Small intestine (tissue), 7 donors: Measurements from ENCODE around the gene ANKFY1. TPM values are rescaled to one million over a fixed set of nuclear protein-coding genes. Genes with fewer than 3 reads are reported as not detected.

Experiments
- DNase-seq, 2 donors: peaks; one replicate each; pipeline versions ENCODE4 v3.0.0 to v3.0.0-alpha.2; 2013
- FAIRE-seq: peaks from 2 replicates; lab custom pipeline; 2012; peaks lifted over from hg19 to GRCh38; lab: Jason Lieb, UNC
- H3K27ac ChIP-seq, 3 donors: one replicate each; pipeline ENCODE4 v1.5.1; 2013; ENCODE audit warnings: low read length in 2 of 3, mild to moderate bottlenecking in 2 of 3, control low read depth in 1 of 3, inconsistent platforms in 1 of 3, low read depth in 1 of 3, moderate library complexity in 1 of 3
- H3K27me3 ChIP-seq, 3 donors: one replicate each; pipeline ENCODE4 v1.6.1; 2013; ENCODE audit warnings: low read length in 3 of 3, inconsistent platforms in 1 of 3; ENCODE audit not compliant: control insufficient read depth in 3 of 3, insufficient read depth in 3 of 3
- H3K36me3 ChIP-seq, 3 donors: one replicate each; pipeline ENCODE4 v1.6.1; 2013; ENCODE audit warnings: low read length in 3 of 3, inconsistent platforms in 1 of 3, low read depth in 1 of 3, mild to moderate bottlenecking in 1 of 3, moderate library complexity in 1 of 3; ENCODE audit not compliant: control insufficient read depth in 3 of 3, insufficient read depth in 2 of 3
- H3K4me1 ChIP-seq, 3 donors: one replicate each; pipeline ENCODE4 v1.6.1; 2013; ENCODE audit warnings: low read length in 2 of 3, inconsistent platforms in 1 of 3, low read depth in 1 of 3, mild to moderate bottlenecking in 1 of 3, moderate library complexity in 1 of 3; ENCODE audit not compliant: control insufficient read depth in 3 of 3, insufficient read depth in 2 of 3
- H3K4me3 ChIP-seq, 3 donors: one replicate each; pipeline ENCODE4 v1.5.1; 2013; ENCODE audit warnings: low read length in 3 of 3, control low read depth in 1 of 3, inconsistent platforms in 1 of 3, low read depth in 1 of 3, mild to moderate bottlenecking in 1 of 3, moderate library complexity in 1 of 3
- H3K9me3 ChIP-seq, 2 donors: one replicate each; pipeline ENCODE4 v1.6.1; 2013; ENCODE audit warnings: low read depth in 1 of 2, low read length in 1 of 2; ENCODE audit not compliant: control insufficient read depth in 2 of 2, insufficient read depth in 1 of 2
- WGBS, 3 donors: extraction: QIAGEN DNeasy Blood & Tissue Kit; methylation state at CpG; one replicate each; pipeline ENCODE4 v1.1.7; 2013; 5-methylcytosine and 5-hydroxymethylcytosine counted together
- polyA plus RNA-seq, 4 donors: library from polyadenylated mRNA; stranded (reverse) in 3 of 4; unstranded in 1 of 4; fragments of 200-250 nt in 3 of 4; fragments of 120-200 nt in 1 of 4; gene quantifications; one replicate each; pipeline versions ENCODE4 v1.2.1 to v1.2.3, GENCODE V29; 2013
- donor health status: healthy with polysubstance abuse.
- donor health status: control.
- donor health status: control.
- donor health status: Bipolar disorder and iron deficiency.
- donor health status: healthy.

The ANKFY1 gene
- polyA plus RNA-seq, 4 donors = 5.7 to 32.8 (median 11.7) TPM

DNA sequence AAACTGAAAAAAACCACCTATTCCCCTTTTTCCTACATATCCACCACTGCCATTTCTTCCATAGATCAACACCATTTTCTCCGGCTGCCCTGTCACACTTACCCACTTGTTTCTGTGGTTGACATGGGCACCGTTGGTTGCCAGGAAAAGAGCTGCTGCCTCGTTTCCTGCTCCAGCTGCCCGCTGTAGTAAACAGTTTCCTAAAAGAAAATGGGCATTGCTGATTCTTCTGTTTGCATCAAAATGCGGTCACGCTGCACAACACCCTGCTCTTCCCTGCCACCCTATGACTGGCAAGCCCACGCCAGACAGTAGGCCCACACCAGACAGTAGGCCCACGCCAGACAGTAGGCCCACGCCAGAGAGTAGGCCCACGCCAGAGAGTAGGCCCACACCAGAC, 74.5 kb downstream of the ANKFY1 start:
- 78 to 94% (median 89%) methylated on average over 10 of the region's 10 CpGs for whole genome bisulfite sequencing, 3 donors
- no peaks in the 10 kb centered on the region for H3K9me3 ChIP-seq
- H3K36me3 ChIP-seq = peaks cover 5 to 67% (median 20%) of the 10 kb centered on the region in 3 donors
- peaks cover 0 to 4% (median 0%) of the 10 kb centered on the region in 3 donors for H3K4me1 ChIP-seq
- DNase-seq = no peak
- H3K27ac ChIP-seq = no peak overlapping the region
- H3K4me3 ChIP-seq = no peak overlapping the region
- H3K27me3 ChIP-seq = no peaks in the 10 kb centered on the region
- no peak for FAIRE-seq

DNA sequence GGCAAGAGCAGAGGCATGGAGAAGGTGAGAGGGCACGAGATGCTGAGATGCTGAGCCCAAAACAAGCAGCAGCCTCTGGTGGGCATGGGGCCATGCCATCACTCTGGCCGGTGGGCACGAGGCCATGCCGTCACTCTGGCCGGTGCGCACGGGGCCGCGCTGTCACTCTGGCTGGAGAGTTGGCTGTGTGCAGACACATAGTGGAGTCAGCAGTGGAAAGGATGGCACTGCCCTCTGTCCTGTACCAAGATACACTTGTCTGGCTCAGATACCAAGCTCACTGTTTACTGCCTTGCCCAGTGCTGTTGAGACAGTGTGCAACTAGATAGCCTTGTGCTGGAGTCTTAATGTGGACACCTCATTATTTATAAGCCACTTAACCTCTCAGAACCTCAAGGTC, 75.7 kb downstream of the ANKFY1 start:
- H3K4me3 ChIP-seq = no peak overlapping the region
- H3K9me3 ChIP-seq = no peaks in the 10 kb centered on the region
- no peak for FAIRE-seq
- no peaks in the 10 kb centered on the region for H3K27me3 ChIP-seq
- peaks cover 10 to 64% (median 21%) of the 10 kb centered on the region in 3 donors for H3K36me3 ChIP-seq
- peaks cover 0 to 4% (median 0%) of the 10 kb centered on the region in 3 donors for H3K4me1 ChIP-seq
- no peak for DNase-seq
- 97 to 99% (median 99%) methylated on average over 9 of the region's 9 CpGs for WGBS, 3 donors
- H3K27ac ChIP-seq = no peak overlapping the region

DNA sequence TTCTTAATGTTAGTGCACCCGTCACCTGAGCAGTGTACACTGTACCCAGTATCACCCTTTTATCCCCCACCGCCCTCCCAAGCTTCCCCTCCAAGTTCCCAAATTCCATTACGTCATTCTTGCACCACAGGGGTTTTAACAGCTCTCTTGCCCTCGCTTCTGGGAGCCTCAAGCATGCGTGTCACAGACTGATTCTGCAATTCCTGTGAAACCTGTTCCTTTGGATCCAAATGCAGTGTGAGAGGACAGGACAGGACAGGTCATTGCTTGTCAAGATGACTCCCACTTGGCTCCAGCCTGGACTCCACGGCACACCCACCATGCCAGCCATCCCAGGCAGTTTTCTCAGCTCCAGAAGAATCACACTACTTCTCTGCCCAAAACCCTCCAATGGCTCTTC, 76.7 kb downstream of the ANKFY1 start:
- H3K4me3 ChIP-seq = no peak overlapping the region
- no peak for FAIRE-seq
- H3K36me3 ChIP-seq = peaks cover 14 to 67% (median 21%) of the 10 kb centered on the region in 3 donors
- no peaks in the 10 kb centered on the region for H3K9me3 ChIP-seq
- no peaks in the 10 kb centered on the region for H3K27me3 ChIP-seq
- H3K4me1 ChIP-seq = peaks cover 0 to 4% (median 0%) of the 10 kb centered on the region in 3 donors
- no peak for DNase-seq
- WGBS, 3 donors = 89 to 94% (median 91%) methylated on average over 6 of the region's 6 CpGs
- no peak overlapping the region for H3K27ac ChIP-seq

DNA sequence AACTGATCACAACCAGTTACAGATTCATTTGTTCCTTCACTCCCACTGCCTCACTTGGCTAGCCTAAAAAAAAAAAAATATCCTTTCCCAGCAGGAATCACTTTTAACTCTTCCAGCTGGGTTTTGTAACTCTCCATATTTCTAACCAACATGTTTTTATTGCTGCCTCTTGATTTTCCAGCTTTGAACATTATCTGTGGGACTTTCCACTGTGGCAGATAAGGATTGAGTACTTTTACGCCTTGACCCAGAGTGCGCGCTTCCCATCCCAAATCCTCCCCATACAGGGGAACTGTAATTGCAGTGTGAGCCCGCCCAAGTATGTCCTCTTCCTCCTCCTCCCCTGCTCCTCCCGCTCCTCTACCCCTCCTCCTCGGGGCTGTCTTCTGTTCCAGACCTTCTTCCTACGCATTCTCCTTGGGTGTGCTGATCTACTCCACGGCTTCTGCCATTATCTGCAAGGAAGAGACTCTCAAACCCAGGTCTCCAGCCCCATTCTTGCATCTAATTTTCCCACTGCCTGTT, 77.4 kb downstream of the ANKFY1 start:
- peaks cover 0 to 4% (median 0%) of the 10 kb centered on the region in 3 donors for H3K4me1 ChIP-seq
- no peak overlapping the region for H3K4me3 ChIP-seq
- H3K27me3 ChIP-seq = no peaks in the 10 kb centered on the region
- no peak overlapping the region for H3K27ac ChIP-seq
- H3K36me3 ChIP-seq = peaks cover 16 to 73% (median 25%) of the 10 kb centered on the region in 3 donors
- FAIRE-seq (no peak), DNase-seq (peak in 1 of 2 donors; percentile 24)
- 44 to 73% (median 60%) methylated on average over 8 of the region's 8 CpGs for WGBS, 3 donors
- H3K9me3 ChIP-seq = no peaks in the 10 kb centered on the region

DNA sequence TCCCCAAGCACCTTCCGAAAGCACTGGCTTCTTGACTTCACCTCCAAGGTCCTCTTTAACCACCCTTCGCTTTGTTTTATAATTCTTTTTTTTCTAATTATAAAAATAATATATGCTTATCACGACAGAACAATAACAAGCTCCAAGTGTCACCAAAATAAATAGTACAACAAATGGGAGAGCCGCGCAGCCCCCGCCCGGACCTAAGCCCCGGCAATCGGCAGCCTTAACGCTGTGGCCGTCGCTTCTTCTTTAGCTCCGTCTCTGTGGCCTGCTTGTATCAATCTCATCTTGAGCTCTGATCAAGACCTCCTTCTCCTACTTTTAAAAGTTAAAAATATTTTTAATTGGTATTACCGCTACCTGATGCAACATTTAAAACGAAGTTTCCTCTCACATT, 78.1 kb downstream of the ANKFY1 start:
- H3K27ac ChIP-seq = no peak overlapping the region
- no peak for FAIRE-seq
- DNase-seq = no peak
- no peak overlapping the region for H3K4me3 ChIP-seq
- H3K36me3 ChIP-seq = peaks cover 20 to 75% (median 25%) of the 10 kb centered on the region in 3 donors
- H3K9me3 ChIP-seq = no peaks in the 10 kb centered on the region
- 95 to 96% (median 95%) methylated on average over 15 of the region's 15 CpGs for WGBS, 3 donors
- H3K4me1 ChIP-seq = peaks cover 0 to 4% (median 0%) of the 10 kb centered on the region in 3 donors
- H3K27me3 ChIP-seq = no peaks in the 10 kb centered on the region

DNA sequence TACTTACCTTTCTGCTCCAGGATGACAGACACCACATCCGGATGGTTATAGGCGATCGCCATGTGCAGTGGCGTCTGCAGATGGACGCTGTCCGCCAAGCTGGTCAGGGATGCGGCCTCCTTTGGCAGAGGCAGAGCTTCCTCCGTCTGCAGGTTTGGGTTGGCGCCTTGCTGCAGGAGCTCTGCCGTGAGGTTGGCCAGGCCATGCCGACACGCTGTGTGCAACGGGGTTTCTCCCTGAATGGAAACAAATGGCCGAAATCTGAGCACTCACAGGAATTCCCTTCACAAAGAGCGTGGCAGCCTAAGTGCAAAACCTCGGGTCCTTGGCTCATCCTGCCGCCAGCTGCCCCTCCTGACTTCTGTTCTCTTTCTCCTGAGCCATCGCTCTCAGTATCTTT, 79.0 kb downstream of the ANKFY1 start:
- no peak overlapping the region for H3K4me3 ChIP-seq
- H3K9me3 ChIP-seq = no peaks in the 10 kb centered on the region
- no peak for FAIRE-seq
- H3K36me3 ChIP-seq = peaks cover 20 to 78% (median 26%) of the 10 kb centered on the region in 3 donors
- no peaks in the 10 kb centered on the region for H3K27me3 ChIP-seq
- DNase-seq = no peak
- H3K4me1 ChIP-seq = peaks cover 0 to 4% (median 0%) of the 10 kb centered on the region in 3 donors
- WGBS, 3 donors = 90 to 92% (median 91%) methylated on average over 18 of the region's 18 CpGs
- no peak overlapping the region for H3K27ac ChIP-seq

DNA sequence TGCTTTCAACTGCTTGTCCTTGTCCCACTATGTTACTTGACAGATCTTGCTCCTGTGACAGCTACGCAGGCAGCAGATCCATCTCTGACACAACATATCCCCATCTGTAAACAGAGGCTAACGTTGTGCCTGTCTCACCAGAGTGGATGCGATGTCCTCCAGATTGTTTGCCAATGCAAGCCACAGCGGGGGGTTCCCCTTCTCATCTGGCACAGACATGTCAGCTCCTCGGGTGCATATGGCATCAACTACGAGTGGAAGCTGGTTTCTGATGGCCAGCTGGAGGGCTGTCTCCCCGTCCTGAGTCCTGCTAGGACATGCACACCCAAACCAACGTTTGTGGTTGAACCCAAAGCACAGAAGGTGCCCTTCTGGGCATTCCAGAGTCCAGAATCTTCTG, 81.7 kb downstream of the ANKFY1 start:
- 75 to 83% (median 80%) methylated on average over 8 of the region's 8 CpGs for WGBS, 3 donors
- peaks cover 27 to 86% (median 34%) of the 10 kb centered on the region in 3 donors for H3K36me3 ChIP-seq
- no peak for DNase-seq
- no peak overlapping the region for H3K4me3 ChIP-seq
- no peaks in the 10 kb centered on the region for H3K9me3 ChIP-seq
- FAIRE-seq = no peak
- H3K4me1 ChIP-seq = peaks cover 0 to 4% (median 0%) of the 10 kb centered on the region in 3 donors
- no peak overlapping the region for H3K27ac ChIP-seq
- H3K27me3 ChIP-seq = no peaks in the 10 kb centered on the region

DNA sequence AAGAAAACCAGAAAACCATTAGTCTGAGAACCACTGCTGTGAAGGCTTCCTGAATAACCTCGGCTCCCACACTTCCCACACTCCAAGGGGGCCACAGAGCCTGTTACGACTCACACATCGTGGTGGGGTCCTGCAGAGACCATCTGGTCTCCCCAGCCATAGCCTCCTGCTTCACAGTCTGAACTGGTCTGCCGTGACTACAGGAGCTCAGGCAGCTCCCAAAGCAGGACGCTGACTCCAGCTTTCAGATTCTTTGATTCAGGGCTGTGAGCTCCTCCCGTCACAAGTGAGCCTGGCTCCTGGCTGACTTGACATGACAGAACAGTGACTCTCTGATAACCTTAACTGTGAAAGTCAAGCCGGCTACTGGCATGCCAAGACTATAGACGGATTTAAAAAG, 83.0 kb downstream of the ANKFY1 start:
- FAIRE-seq (no peak), DNase-seq (no peak)

DNA sequence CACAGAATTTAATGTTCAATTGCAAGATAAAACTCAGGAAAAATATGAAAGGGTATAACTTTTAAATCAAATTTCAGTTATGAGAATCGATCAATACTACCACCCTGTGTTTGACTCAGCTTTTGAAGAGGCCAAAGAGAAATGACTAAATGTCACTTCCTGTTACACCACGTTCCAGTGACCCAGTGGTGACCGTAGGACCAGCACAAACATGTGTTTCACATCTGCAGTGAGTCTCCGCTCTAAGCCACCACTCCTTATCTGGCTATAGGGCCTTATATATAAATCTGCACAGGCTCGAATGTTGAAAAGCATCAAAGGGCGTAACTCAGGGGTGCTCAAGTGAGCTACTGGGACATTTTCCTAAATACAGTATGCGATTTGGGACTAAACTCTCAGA, 84.7 kb downstream of the ANKFY1 start:
- no peak overlapping the region for H3K4me3 ChIP-seq
- no peaks in the 10 kb centered on the region for H3K27me3 ChIP-seq
- no peaks in the 10 kb centered on the region for H3K9me3 ChIP-seq
- no peak overlapping the region for H3K27ac ChIP-seq
- FAIRE-seq = no peak
- H3K4me1 ChIP-seq = no peaks in the 10 kb centered on the region
- 83 to 89% (median 88%) methylated on average over 7 of the region's 7 CpGs for WGBS, 3 donors
- peaks cover 24 to 88% (median 27%) of the 10 kb centered on the region in 3 donors for H3K36me3 ChIP-seq
- no peak for DNase-seq

More for the DNA sequence above, 83.0 kb downstream of the ANKFY1 start:
- Histone ChIP-seq H3K4me1 (no peaks in the 10 kb centered on the region), H3K36me3 (peaks cover 27 to 89% (median 30%) of the 10 kb centered on the region in 3 donors), H3K4me3 (no peak overlapping the region), H3K9me3 (no peaks in the 10 kb centered on the region), H3K27me3 (no peaks in the 10 kb centered on the region), H3K27ac (no peak overlapping the region)
- 76 to 87% (median 77%) methylated on average over 8 of the region's 8 CpGs for WGBS, 3 donors
